Nephron progenitor cell (in vitro differentiated cells): ENCODE measurements around the gene DAB1.

Source experiments
- DNase-seq: peaks from one replicate; pipeline ENCODE4 v3.0.0; 2021
- H3K27ac Mint-ChIP-seq: 2 replicates; pipeline ENCODE4 v1.8.0; 2021; ENCODE audit warnings: mild to moderate bottlenecking, moderate library complexity, mixed read lengths
- H3K27me3 Mint-ChIP-seq: 2 replicates; pipeline ENCODE4 v1.8.0; 2021; ENCODE audit warnings: mild to moderate bottlenecking, low read depth, mixed read lengths; ENCODE audit not compliant: poor library complexity
- H3K36me3 Mint-ChIP-seq: 2 replicates; pipeline ENCODE4 v1.8.0; 2021; ENCODE audit warnings: low read depth, mixed read lengths
- H3K4me1 Mint-ChIP-seq: 2 replicates; pipeline ENCODE4 v1.8.0; 2021; ENCODE audit warnings: mixed read lengths
- H3K4me3 Mint-ChIP-seq: 2 replicates; pipeline ENCODE4 v1.8.0; 2021; ENCODE audit warnings: mild to moderate bottlenecking, moderate library complexity, mixed read lengths
- H3K9me3 Mint-ChIP-seq: 2 replicates; pipeline ENCODE4 v1.8.0; 2021; ENCODE audit warnings: mild to moderate bottlenecking, moderate library complexity, mixed read lengths
- CTCF ChIP-seq: fragments of 200-600 bp; sonication (generic); IDR thresholded peaks from 2 replicates; pipeline ENCODE4 v1.5.0; 2021; ENCODE audit warnings: antibody characterized with exemption

Gene DAB1

GRCh38 chr1:57447551-57447950 is 23.7 kb upstream of the DAB1 start:
- no peak for DNase-seq
- Mint-ChIP-seq H3K27me3 (peaks cover 17% of the 10 kb centered on the region), H3K9me3 (no peaks in the 10 kb centered on the region), H3K4me3 (no peak overlapping the region), H3K36me3 (no peaks in the 10 kb centered on the region), H3K4me1 (no peaks in the 10 kb centered on the region), H3K27ac (no peak overlapping the region)
- no peak for TF ChIP-seq CTCF

- Mint-ChIP-seq H3K36me3 (no peaks in the 10 kb centered on the region), H3K4me1 (no peaks in the 10 kb centered on the region), H3K27ac (no peak overlapping the region), H3K27me3 (peaks cover 10% of the 10 kb centered on the region), H3K4me3 (no peak overlapping the region), H3K9me3 (no peaks in the 10 kb centered on the region)
- DNase-seq = no peak
- no peak for TF ChIP-seq CTCF
These were observed 19.1 kb upstream of the DAB1 start for GRCh38 chr1:57443004-57443403.

GRCh38 chr1:57440096-57440495 is 16.2 kb upstream of the DAB1 start:
- Mint-ChIP-seq H3K4me3 (no peak overlapping the region), H3K4me1 (no peaks in the 10 kb centered on the region), H3K27me3 (peaks cover 10% of the 10 kb centered on the region), H3K36me3 (no peaks in the 10 kb centered on the region), H3K9me3 (no peaks in the 10 kb centered on the region), H3K27ac (no peak overlapping the region)
- TF ChIP-seq CTCF = no peak
- no peak for DNase-seq

- TF ChIP-seq CTCF = no peak
- Mint-ChIP-seq H3K4me3 (no peak overlapping the region), H3K9me3 (no peaks in the 10 kb centered on the region), H3K36me3 (no peaks in the 10 kb centered on the region), H3K27me3 (peaks cover 12% of the 10 kb centered on the region), H3K27ac (no peak overlapping the region), H3K4me1 (no peaks in the 10 kb centered on the region)
- DNase-seq = no peak
These were observed 7.5 kb upstream of the DAB1 start for GRCh38 chr1:57431400-57431799.

GRCh38 chr1:57424231-57425027 is 569 bp upstream of the DAB1 start:
- Mint-ChIP-seq H3K9me3 (no peaks in the 10 kb centered on the region), H3K36me3 (no peaks in the 10 kb centered on the region), H3K27ac (no peak overlapping the region), H3K27me3 (peaks cover 67% of the 10 kb centered on the region), H3K4me1 (peaks cover 24% of the 10 kb centered on the region), H3K4me3 (peak overlapping the region; percentile 86)
- DNase-seq = peak; percentile 71
- TF ChIP-seq CTCF = peak; percentile 66

- H3K27ac Mint-ChIP-seq = no peak overlapping the region
- DNase-seq = peak; percentile 45
- H3K36me3 Mint-ChIP-seq = no peaks in the 10 kb centered on the region
- TF ChIP-seq CTCF = no peak
- peaks cover 24% of the 10 kb centered on the region for H3K4me1 Mint-ChIP-seq
- H3K9me3 Mint-ChIP-seq = no peaks in the 10 kb centered on the region
- H3K27me3 Mint-ChIP-seq = peaks cover 79% of the 10 kb centered on the region
- peak overlapping the region; percentile 91 for H3K4me3 Mint-ChIP-seq
These were observed 665 bp downstream of the DAB1 start for GRCh38 chr1:57423135-57423655.
